ENCODE measurements around the gene IL27RA.

GRCh38 chr19:14050512-14050911, 18.9 kb downstream of the IL27RA start:
- TF ChIP-seq CTCF (conservative IDR thresholded peaks at IDR 0.05; ENCODE audit: low read depth in 2 of 2) = no peak
- TF ChIP-seq REST (IDR thresholded peaks at IDR 0.05; ENCODE audit: unreplicated experiment) = no peak
- no peak for TF ChIP-seq EZH2 (IDR thresholded peaks at IDR 0.05; ENCODE audit: low read depth, unreplicated experiment)
- TF ChIP-seq EZH2phosphoT487 (IDR thresholded peaks at IDR 0.05; ENCODE audit: unreplicated experiment) = no peak
- TF ChIP-seq JUNB (IDR thresholded peaks at IDR 0.05; ENCODE audit: unreplicated experiment) = no peak
- no peak for TF ChIP-seq POLR2AphosphoS5 (IDR thresholded peaks at IDR 0.05; ENCODE audit: low read depth)
- TF ChIP-seq ETS1 (IDR thresholded peaks at IDR 0.05) = no peak
- TF ChIP-seq NANOG (IDR thresholded peaks at IDR 0.05; ENCODE audit: borderline replicate concordance) = no peak

Measured in GM23338 (cell line).